Subcutaneous abdominal adipose tissue (tissue), 5 donors: ENCODE data around the gene SEMA3A.

Experiments used
- H3K27ac ChIP-seq: one replicate; pipeline ENCODE4 v1.7.0; 2013; ENCODE audit warnings: low read depth, mild to moderate bottlenecking, inconsistent platforms, low read length, moderate library complexity
- H3K27me3 ChIP-seq, 5 donors: one replicate each; pipeline ENCODE4 v1.7.0; 2013; ENCODE audit warnings: low read length in 5 of 5, inconsistent platforms in 1 of 5; ENCODE audit not compliant: control insufficient read depth in 5 of 5, insufficient read depth in 4 of 5
- H3K36me3 ChIP-seq, 5 donors: one replicate each; pipeline ENCODE4 v1.7.0; 2013; ENCODE audit warnings: low read length in 5 of 5; ENCODE audit not compliant: control insufficient read depth in 5 of 5, insufficient read depth in 5 of 5
- H3K4me1 ChIP-seq, 5 donors: one replicate each; pipeline ENCODE4 v1.7.0; 2013; ENCODE audit warnings: low read length in 5 of 5, mild to moderate bottlenecking in 3 of 5, moderate library complexity in 1 of 5; ENCODE audit not compliant: control insufficient read depth in 5 of 5, insufficient read depth in 5 of 5
- H3K4me3 ChIP-seq, 5 donors: one replicate each; pipeline ENCODE4 v1.7.0; 2013; ENCODE audit warnings: low read length in 5 of 5, low read depth in 1 of 5
- H3K9ac ChIP-seq, 5 donors: one replicate each; pipeline ENCODE4 v1.7.0; 2013; ENCODE audit warnings: low read length in 5 of 5, mild to moderate bottlenecking in 4 of 5, moderate library complexity in 3 of 5
- H3K9me3 ChIP-seq, 5 donors: one replicate each; pipeline ENCODE4 v1.7.0; 2013; ENCODE audit warnings: low read length in 5 of 5; ENCODE audit not compliant: control insufficient read depth in 5 of 5
- donor health status: healthy.
- donor health status: healthy.
- donor health status: healthy.
- donor health status: healthy.
- donor health status: healthy.

SEMA3A gene

GRCh38 chr7:84106291-84106690 is 88.3 kb downstream of the SEMA3A start:
- H3K4me1 ChIP-seq = peaks cover 0 to 21% (median 11%) of the 10 kb centered on the region in 5 donors
- H3K27me3 ChIP-seq = no peaks in the 10 kb centered on the region
- no peaks in the 10 kb centered on the region for H3K9me3 ChIP-seq
- H3K9ac ChIP-seq = no peak overlapping the region
- no peak overlapping the region for H3K27ac ChIP-seq
- no peak overlapping the region for H3K4me3 ChIP-seq
- no peaks in the 10 kb centered on the region for H3K36me3 ChIP-seq

DNA sequence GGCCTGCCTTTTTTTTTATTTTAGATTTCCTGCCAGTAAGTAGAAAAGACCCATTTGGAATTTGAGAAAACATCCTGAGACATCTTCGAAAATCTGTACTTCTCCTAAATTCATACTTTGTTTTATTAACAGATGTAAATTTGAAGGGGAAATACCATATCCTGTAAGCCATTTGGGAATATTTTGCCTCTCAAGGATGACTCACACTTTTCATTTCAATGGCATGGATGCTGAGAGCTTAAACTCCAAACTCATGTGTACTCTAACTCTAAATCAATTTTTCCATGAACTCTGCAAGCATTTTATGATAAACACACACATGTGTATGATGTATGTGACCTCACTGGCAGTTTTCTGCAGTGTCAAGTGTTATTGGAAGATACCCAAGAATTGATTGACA is 89.0 kb downstream of the SEMA3A start:
- no peak overlapping the region for H3K9ac ChIP-seq
- no peak overlapping the region for H3K27ac ChIP-seq
- H3K4me3 ChIP-seq = no peak overlapping the region
- H3K27me3 ChIP-seq = no peaks in the 10 kb centered on the region
- H3K4me1 ChIP-seq = peaks cover 0 to 19% (median 11%) of the 10 kb centered on the region in 5 donors
- H3K36me3 ChIP-seq = no peaks in the 10 kb centered on the region
- no peaks in the 10 kb centered on the region for H3K9me3 ChIP-seq

- peaks cover 0 to 19% (median 11%) of the 10 kb centered on the region in 5 donors for H3K4me1 ChIP-seq
- H3K4me3 ChIP-seq = no peak overlapping the region
- no peaks in the 10 kb centered on the region for H3K9me3 ChIP-seq
- no peak overlapping the region for H3K27ac ChIP-seq
- no peak overlapping the region for H3K9ac ChIP-seq
- no peaks in the 10 kb centered on the region for H3K27me3 ChIP-seq
- H3K36me3 ChIP-seq = no peaks in the 10 kb centered on the region
Measured at GRCh38 chr7:84104826-84105225, 89.8 kb downstream of the SEMA3A start.

GRCh38 chr7:84102213-84102612 is 92.4 kb downstream of the SEMA3A start:
- no peak overlapping the region for H3K27ac ChIP-seq
- no peaks in the 10 kb centered on the region for H3K27me3 ChIP-seq
- H3K4me3 ChIP-seq = no peak overlapping the region
- H3K4me1 ChIP-seq = peaks cover 0 to 9% (median 2%) of the 10 kb centered on the region in 5 donors
- no peak overlapping the region for H3K9ac ChIP-seq
- no peaks in the 10 kb centered on the region for H3K36me3 ChIP-seq
- H3K9me3 ChIP-seq = no peaks in the 10 kb centered on the region

DNA sequence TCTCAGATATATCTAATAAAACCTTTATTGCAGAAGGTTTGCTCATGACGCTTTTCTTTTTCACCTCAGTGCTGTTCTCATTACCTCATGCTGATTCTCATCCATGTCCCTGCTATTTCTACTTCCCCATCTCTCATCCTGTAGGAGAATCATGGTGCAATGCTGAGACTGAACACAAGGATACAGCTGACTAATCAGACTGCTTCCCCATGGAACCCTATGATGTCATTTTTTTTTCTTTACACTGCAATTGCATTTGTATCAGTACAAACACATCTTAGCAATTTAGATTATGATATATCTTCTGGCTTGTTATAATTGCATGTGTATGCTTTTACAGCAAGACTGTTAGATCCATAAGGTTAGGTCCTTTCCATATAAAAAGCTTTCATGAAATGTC is 93.7 kb downstream of the SEMA3A start:
- H3K9ac ChIP-seq = no peak overlapping the region
- no peak overlapping the region for H3K27ac ChIP-seq
- no peaks in the 10 kb centered on the region for H3K9me3 ChIP-seq
- H3K4me3 ChIP-seq = no peak overlapping the region
- H3K4me1 ChIP-seq = peaks cover 0 to 8% (median 0%) of the 10 kb centered on the region in 5 donors
- no peaks in the 10 kb centered on the region for H3K27me3 ChIP-seq
- H3K36me3 ChIP-seq = no peaks in the 10 kb centered on the region

DNA sequence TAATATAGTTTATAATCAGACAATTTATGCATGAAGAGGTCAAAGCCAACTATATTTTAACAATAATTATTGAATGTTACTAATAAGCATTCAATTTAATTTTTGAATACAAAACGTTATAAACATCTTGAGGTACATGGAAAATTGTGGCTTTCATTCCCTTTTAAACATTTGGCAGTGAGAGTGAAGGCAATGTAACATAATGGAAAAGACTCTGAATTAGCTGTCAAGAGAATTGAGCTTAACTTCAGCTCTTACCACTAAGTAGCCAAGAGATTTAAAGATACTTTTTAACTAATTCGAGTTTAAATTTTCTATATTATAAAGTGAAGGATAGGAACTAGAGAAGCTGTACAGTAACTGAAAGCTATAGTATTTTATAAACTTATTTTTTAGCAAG is 98.6 kb downstream of the SEMA3A start:
- peaks cover 0 to 4% (median 0%) of the 10 kb centered on the region in 5 donors for H3K4me1 ChIP-seq
- H3K27me3 ChIP-seq = no peaks in the 10 kb centered on the region
- no peak overlapping the region for H3K9ac ChIP-seq
- H3K4me3 ChIP-seq = no peak overlapping the region
- no peaks in the 10 kb centered on the region for H3K36me3 ChIP-seq
- H3K9me3 ChIP-seq = no peaks in the 10 kb centered on the region
- H3K27ac ChIP-seq = no peak overlapping the region

DNA sequence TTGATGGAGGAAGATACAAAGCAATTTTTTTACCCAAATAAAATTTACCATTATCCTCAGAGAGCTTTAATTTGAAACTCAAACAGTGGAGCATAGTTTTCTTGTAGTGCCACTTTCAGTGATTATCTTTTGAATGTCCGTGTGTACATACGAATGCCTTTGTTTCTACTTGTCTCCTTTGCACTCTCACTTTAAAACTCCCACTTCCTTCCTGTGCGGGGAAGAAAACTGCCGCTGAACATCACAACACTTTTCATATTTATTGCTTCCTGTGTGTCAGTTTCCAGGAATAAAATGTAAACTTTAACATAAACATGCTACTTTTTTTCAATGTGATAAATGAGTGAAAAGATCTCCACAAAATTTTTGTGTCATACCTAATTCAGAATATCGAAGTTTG is 102.4 kb downstream of the SEMA3A start:
- Histone ChIP-seq H3K4me3 (peak overlapping the region in 1 of 5 donors; percentile 29), H3K27ac (no peak overlapping the region), H3K4me1 (peaks cover 0 to 4% (median 0%) of the 10 kb centered on the region in 5 donors)

DNA sequence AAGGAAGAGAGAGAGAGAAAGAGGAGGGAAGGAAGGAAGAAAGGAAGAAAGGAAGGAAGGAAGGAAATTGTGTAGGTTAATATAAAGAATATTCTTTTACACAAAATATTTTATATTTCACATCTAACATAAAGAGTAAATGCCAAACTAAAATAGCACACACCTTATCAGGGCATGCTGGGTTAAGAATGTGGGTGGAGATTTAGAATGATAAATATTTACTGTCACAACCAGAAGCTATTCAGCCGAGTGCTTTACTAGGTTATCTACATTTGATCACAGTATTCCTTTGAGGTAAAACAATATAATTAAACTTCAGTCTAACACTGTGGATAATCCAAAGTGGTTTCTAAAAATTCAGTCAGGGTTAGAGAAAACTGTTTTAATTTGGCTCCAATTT is 103.3 kb downstream of the SEMA3A start:
- no peak overlapping the region for H3K9ac ChIP-seq
- H3K27me3 ChIP-seq = no peaks in the 10 kb centered on the region
- H3K4me3 ChIP-seq = no peak overlapping the region
- H3K36me3 ChIP-seq = no peaks in the 10 kb centered on the region
- H3K27ac ChIP-seq = no peak overlapping the region
- peaks cover 0 to 4% (median 0%) of the 10 kb centered on the region in 5 donors for H3K4me1 ChIP-seq
- H3K9me3 ChIP-seq = no peaks in the 10 kb centered on the region

More for the DNA sequence above, 102.4 kb downstream of the SEMA3A start:
- Histone ChIP-seq H3K9me3 (no peaks in the 10 kb centered on the region), H3K36me3 (no peaks in the 10 kb centered on the region), H3K27me3 (no peaks in the 10 kb centered on the region), H3K9ac (no peak overlapping the region)

GRCh38 chr7:84088802-84089201 is 105.8 kb downstream of the SEMA3A start:
- H3K4me1 ChIP-seq = peaks cover 0 to 3% (median 0%) of the 10 kb centered on the region in 5 donors
- H3K4me3 ChIP-seq = no peak overlapping the region
- no peak overlapping the region for H3K9ac ChIP-seq
- no peaks in the 10 kb centered on the region for H3K9me3 ChIP-seq
- no peaks in the 10 kb centered on the region for H3K27me3 ChIP-seq
- no peaks in the 10 kb centered on the region for H3K36me3 ChIP-seq
- H3K27ac ChIP-seq = no peak overlapping the region

GRCh38 chr7:84085998-84086397 is 108.6 kb downstream of the SEMA3A start:
- H3K9me3 ChIP-seq = no peaks in the 10 kb centered on the region
- H3K9ac ChIP-seq = no peak overlapping the region
- H3K27me3 ChIP-seq = no peaks in the 10 kb centered on the region
- H3K27ac ChIP-seq = no peak overlapping the region
- H3K4me1 ChIP-seq = no peaks in the 10 kb centered on the region
- H3K4me3 ChIP-seq = no peak overlapping the region
- no peaks in the 10 kb centered on the region for H3K36me3 ChIP-seq

- H3K4me1 ChIP-seq = no peaks in the 10 kb centered on the region
- H3K36me3 ChIP-seq = no peaks in the 10 kb centered on the region
- no peak overlapping the region for H3K9ac ChIP-seq
- no peaks in the 10 kb centered on the region for H3K9me3 ChIP-seq
- H3K27me3 ChIP-seq = no peaks in the 10 kb centered on the region
- no peak overlapping the region for H3K4me3 ChIP-seq
- H3K27ac ChIP-seq = no peak overlapping the region
Measured at GRCh38 chr7:84085147-84085546, 109.4 kb downstream of the SEMA3A start.
